CD1c-positive myeloid dendritic cell (primary cell): ENCODE results near the gene CAP2.
"Not testable (repeated sequence)": the region's sequence is repeated elsewhere in the genome, so short reads cannot be mapped to it uniquely, and the experiment has no call there.

Experiments
- DNase-seq: peaks from one replicate; pipeline ENCODE4 v3.0.0-alpha.2; 2016; ENCODE audit errors: extremely low spot score

The CAP2 gene

GRCh38 chr6:17440811-17441210, 47.4 kb downstream of the CAP2 start:
- not testable (repeated sequence) for DNase-seq

DNA sequence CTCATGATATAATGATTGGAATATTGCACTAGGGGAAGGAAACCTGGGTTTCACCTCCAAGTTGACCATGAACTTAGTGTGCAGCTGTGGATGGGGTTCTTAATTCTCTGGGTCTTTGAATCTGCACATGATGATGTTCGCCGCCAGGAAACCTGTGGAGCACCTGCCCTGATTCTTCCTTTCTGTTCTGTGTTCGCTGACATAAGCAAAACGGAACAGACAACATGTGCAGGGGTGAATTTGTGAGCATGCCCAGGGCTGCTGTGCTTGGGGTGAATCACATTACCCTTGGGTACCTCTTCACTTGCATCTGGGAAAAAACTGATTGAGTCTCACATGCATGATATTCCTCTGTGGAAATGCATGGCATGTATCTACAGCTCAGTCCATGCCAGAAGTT, 48.8 kb downstream of the CAP2 start:
- no peak for DNase-seq

DNA sequence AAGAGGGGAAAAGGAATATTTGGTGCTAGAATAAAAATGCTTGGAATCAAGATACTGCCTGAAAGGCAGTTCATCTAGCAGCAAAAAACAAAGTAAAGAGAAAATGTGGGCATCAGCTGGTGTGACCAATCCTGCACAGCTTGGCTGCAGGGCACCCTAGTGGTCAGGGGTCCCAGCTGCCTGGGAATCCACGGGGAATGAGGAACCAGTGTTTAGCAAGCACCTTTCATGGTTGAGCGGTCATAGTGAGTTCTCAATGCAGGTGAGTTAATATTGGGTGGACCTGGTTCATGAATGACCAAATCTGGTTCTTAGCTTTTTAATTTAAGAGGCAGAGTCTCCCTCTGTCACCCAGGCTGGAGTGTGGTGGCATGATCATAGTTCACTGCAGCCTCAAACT, 53.3 kb downstream of the CAP2 start:
- DNase-seq = no peak

- no peak for DNase-seq
These were observed 54.8 kb downstream of the CAP2 start for GRCh38 chr6:17448165-17448564.

DNA sequence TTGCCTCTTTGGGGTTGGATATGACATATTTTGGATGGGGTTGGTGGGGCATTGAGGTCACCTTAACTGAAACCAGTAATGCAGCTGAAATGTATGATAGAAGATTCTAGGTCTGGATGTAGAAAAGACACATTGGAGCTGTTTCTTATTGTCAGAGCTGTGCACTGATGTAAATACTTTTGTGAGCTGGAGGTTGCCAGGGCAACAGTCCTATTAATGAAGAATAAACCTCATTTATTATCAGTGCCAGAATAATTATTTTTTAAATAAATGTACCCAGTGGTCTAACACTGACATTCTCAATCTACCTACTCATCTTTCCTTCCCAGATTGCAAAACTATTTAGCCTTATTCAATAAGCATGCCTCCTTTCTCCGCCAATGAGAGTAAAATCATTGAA, 57.0 kb downstream of the CAP2 start:
- DNase-seq = no peak

GRCh38 chr6:17450832-17451231, 57.4 kb downstream of the CAP2 start:
- DNase-seq = no peak

GRCh38 chr6:17452096-17452495, 58.7 kb downstream of the CAP2 start:
- DNase-seq = no peak

- no peak for DNase-seq
These were observed 61.1 kb downstream of the CAP2 start for GRCh38 chr6:17454316-17455005.

DNA sequence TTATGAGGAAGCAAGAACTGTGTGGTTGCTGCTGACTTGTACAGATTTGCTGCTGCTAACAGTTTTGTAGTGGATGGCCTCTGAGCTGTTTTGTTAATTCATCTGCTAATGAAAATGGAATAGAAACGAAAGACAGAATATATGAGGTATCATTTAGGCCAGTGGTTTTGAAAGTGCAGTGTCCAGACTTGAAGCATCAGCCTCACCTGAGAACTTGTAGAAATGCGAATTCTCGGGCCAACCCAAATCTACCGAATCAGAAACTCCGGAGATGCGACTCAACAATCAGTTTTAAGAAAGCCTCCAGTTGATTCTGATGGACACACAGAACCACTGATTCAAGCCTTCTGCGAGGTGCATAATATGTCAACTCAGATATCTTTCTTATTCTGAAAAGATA, 62.5 kb downstream of the CAP2 start:
- no peak for DNase-seq

GRCh38 chr6:17456711-17457110, 63.3 kb downstream of the CAP2 start:
- DNase-seq = no peak

DNA sequence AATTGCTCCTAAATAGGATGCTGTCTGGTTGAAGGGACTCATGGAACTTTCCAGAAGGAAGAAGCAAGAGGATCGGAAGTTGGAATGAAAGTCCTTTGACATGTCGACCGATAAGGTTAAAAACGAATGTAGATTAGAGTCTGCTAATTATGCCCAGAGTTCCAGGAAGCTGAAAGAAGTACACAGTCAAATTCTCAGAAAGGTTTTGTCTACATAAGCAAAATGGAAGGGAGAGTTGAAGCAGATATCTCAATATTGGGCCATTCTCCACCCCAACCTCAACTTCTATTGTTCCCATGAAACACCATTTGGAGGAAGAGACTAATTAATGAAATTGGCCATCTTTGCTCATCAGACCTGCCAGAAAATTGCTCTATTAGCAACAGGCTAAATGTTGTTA, 64.0 kb downstream of the CAP2 start:
- DNase-seq = no peak

DNA sequence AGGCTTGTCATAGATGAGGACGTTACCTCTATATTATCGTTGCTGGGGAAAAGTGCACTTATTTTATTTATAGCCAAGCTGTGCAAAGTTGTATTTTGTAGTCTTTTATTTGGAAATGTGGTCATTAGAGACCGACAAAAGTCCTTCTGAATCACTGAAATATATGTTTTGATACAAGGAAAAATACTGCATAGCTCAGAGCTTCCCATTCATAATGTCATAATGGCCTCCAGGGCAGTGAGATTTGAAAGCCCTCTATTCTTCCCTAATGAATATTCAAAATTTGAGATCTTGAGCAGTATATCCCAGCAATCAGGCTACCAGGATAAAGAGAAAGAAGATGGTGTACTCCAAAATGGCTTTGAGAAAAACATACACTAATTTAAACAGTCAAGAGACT, 64.6 kb downstream of the CAP2 start:
- no peak for DNase-seq

GRCh38 chr6:17458966-17459365, 65.6 kb downstream of the CAP2 start:
- DNase-seq = no peak

DNA sequence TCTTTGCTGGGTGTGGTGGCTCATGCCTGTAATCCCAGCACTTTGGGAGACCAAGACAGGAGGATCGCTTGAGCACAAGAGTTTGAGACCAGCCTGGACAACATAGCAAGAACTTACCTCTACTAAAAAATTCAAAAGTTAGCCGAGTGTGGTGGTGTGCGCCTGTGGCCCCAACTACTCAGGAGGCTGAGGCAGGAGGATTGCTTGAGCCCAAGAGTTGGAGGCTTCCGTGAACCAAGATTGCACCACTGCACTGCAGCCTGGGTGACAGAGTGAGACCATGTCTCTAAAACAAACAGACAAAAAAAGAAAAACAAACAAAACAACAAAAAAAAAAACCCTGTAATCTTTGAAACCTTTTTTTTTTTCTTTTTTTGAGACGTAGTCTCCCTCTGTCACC, 67.5 kb downstream of the CAP2 start:
- DNase-seq = no peak

- DNase-seq = no peak
These were observed 72.8 kb downstream of the CAP2 start for GRCh38 chr6:17466147-17466546.

DNA sequence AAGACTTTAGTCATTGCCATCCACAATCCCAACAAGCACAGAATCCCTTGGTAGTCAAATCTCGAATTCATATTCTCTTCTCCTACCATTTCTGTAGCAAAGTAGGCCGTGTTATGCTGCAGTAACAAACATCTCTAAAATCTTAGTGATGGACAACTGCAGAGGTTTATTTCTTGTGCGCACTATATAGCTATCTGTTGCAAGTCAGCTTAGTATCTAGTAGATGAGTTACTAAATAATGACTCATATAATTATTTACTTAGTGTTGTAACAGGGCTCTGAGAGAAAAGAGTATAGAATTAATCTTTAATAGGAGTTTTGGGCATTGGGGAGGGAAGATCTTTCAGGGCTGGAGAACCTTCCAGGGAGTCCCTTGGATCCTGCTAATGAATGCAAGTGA, 73.3 kb downstream of the CAP2 start:
- DNase-seq = no peak

DNA sequence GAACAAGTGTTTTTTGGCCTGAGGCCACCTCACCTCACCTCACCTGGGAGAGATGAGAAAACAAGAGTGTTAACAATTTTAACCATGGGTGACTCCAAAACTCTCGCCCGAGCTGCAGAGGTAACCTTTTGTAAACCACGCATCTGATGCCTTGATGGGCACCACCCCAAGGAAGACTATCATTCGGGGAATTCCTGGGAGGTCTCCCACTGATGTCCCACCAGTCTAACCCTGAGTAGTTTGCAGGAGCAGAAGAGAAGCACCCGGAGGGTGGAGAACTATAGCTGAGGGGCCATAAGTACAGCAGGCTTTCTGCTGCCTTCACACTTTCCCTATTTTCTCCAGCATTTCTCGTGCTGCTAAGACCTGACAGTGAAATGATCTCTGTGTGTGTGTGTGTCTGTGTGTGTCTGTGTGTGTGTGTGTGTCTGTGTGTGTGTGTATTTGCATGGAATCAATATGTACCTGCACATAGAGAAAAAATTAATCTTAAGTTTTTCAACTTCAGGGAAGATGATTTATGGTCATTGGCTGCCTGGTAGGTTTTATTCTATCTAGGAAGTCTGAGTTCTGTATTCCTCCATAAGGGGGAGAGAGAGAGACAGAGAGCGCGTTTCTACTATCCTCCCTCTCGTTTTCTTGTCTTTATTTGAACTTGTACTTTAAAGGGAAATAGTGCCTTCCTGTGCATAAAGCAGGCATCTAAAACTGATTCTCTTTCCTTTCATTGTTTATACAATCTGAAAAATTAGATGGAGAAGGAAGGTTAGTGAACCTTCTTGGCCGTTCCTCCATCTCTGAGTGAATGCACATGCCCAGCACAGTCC, 75.8 kb downstream of the CAP2 start:
- no peak for DNase-seq

DNA sequence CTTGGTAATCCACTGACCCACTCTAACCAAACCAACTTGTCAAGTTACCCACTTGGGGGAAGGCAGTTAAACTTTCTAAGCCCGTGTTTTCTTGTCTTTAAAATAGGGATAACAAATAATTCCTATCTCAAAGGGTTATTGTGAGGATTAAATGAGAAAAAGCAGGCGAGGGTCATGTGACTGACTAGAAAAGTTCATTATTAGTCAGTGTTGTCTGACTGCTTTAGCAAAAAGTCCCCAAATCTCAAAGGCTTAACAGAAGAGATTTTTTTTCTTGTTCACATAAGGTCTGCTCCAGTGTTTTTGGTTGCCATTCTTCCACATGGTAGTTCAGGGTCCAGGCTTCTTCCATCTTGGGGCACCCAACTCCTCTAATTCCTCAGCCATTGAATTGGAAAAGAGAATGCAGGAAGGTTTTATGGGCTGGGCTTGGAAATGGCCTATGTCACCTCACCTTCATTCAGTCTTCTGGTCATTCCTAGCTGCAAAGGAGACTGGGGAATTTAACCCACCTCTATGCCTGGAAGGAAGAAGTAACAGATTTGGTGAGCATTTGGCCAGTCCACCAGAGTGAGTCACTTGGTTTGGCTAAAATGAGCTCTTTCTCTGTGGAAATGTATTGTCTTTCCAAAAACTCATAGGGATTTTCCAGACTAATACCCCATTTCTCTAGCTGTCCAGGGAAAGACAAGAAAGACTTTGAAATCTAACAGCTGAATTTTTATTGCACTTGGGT, 77.0 kb downstream of the CAP2 start:
- no peak for DNase-seq

- DNase-seq = no peak
These were observed 77.5 kb downstream of the CAP2 start for GRCh38 chr6:17470938-17471327.

- DNase-seq = no peak
These were observed 79.3 kb downstream of the CAP2 start for GRCh38 chr6:17472653-17473183.

DNA sequence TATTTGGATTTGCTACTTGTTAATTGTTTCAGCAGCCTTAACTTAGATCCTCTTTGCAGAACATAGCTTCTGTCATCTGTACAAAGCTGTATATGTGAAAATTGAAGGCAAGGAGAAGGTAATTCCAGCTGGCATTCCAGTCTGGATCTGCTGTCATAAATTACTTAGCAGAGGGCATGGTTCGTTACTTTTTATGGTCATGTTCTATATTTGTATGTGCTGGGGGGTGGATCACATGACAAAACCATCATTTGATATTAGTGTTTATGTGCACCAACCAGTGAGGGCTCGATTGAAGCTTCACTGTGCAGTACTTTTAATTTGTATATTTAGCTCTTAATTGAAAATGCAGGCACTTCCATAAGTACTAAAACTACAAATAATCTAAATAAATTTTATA, 80.2 kb downstream of the CAP2 start:
- no peak for DNase-seq

- no peak for DNase-seq
These were observed 80.9 kb downstream of the CAP2 start for GRCh38 chr6:17474289-17474688.
